Endothelial cell of umbilical vein (primary cell): ENCODE measurements around the gene RGS12. TPM values are rescaled to one million over a fixed set of nuclear protein-coding genes. Genes with fewer than 3 reads are reported as not detected.

Experiments used
- BruUV-seq: library from RNA; stranded (reverse); fragments of 400-500 nt; replicated peaks from 2 replicates; lab custom pipeline; 2021; lab: Mats Ljungman, UMichigan
- CTCF ChIA-PET: fragments of 300-600, 350-600 bp; sonication (Branson Sonifier 250); formaldehyde crosslinking; loops from one replicate; lab custom pipeline; 2021; ENCODE audit warnings: antibody characterized with exemption, inconsistent platforms; lab: Charles Lee
- POLR2A ChIA-PET: fragments of 300-600, 350-600 bp; sonication (Branson Sonifier 250); formaldehyde crosslinking; loops from one replicate; lab custom pipeline; 2021; ENCODE audit warnings: antibody characterized with exemption, inconsistent platforms; lab: Charles Lee
- DNase-seq: peaks from one replicate; pipeline ENCODE4 v3.0.0-alpha.2; 2011; ENCODE audit warnings: low read depth, low spot score
- FAIRE-seq: peaks from 2 replicates; lab custom pipeline; 2011; peaks lifted over from hg19 to GRCh38; lab: Jason Lieb, UNC
- H2AFZ ChIP-seq: 2 replicates; pipeline ENCODE4 v1.6.0; 2012; ENCODE audit warnings: low read depth, low read length, control low read depth, inconsistent platforms
- H3K27ac ChIP-seq: 2 replicates; pipeline ENCODE4 v1.5.1; 2011; ENCODE audit warnings: low read depth, mild to moderate bottlenecking, control low read depth, low read length, moderate library complexity; ENCODE audit not compliant: insufficient read depth
- H3K27me3 ChIP-seq, 2 experiments: 2 replicates each; pipeline versions ENCODE4 v1.6.0 to v1.6.1; 2011; ENCODE audit warnings: low read length in 2 of 2, mixed read lengths in 1 of 2; ENCODE audit not compliant: control insufficient read depth in 2 of 2, insufficient read depth in 2 of 2
- H3K36me3 ChIP-seq, 2 experiments: 2 replicates in 1 of 2; 3 replicates in 1 of 2; pipeline ENCODE4 v1.5.1; 2011; ENCODE audit warnings: low read length in 2 of 2, mild to moderate bottlenecking in 1 of 2, moderate library complexity in 1 of 2; ENCODE audit not compliant: control insufficient read depth in 2 of 2, insufficient read depth in 2 of 2; ENCODE audit errors: extremely low read depth in 1 of 2
- H3K4me1 ChIP-seq: 3 replicates; pipeline ENCODE4 v1.5.1; 2011; ENCODE audit warnings: mild to moderate bottlenecking, low read length; ENCODE audit not compliant: control insufficient read depth, insufficient read depth; ENCODE audit errors: extremely low read depth
- H3K4me2 ChIP-seq: 2 replicates; pipeline ENCODE4 v1.6.1; 2011; ENCODE audit warnings: low read length, control low read depth, mixed read lengths; ENCODE audit not compliant: insufficient read depth
- H3K4me3 ChIP-seq, 3 experiments: fragments of 200-600 bp in 1 of 3; sonication (generic), shearing (Covaris generic) in 1 of 3; replicated peaks in 1 of 3; 2 replicates each; pipeline ENCODE4 v1.5.1; 2011 to 2016; ENCODE audit warnings: control low read depth in 3 of 3, low read length in 3 of 3, mild to moderate bottlenecking in 2 of 3, inconsistent platforms in 1 of 3, low read depth in 1 of 3, moderate library complexity in 1 of 3; ENCODE audit not compliant: insufficient read depth in 1 of 3
- H3K79me2 ChIP-seq: 2 replicates; pipeline ENCODE4 v1.6.0; 2012; ENCODE audit warnings: low read length, inconsistent platforms; ENCODE audit not compliant: control insufficient read depth, insufficient read depth
- H3K9ac ChIP-seq: replicated peaks from 2 replicates; pipeline ENCODE3; 2011; ENCODE audit warnings: low read length, control low read depth; ENCODE audit not compliant: insufficient read depth; ENCODE audit errors: extremely low read depth
- H3K9me1 ChIP-seq: replicated peaks from 3 replicates; pipeline ENCODE4 v1.6.0; 2011; ENCODE audit warnings: mild to moderate bottlenecking, low read length; ENCODE audit not compliant: control insufficient read depth, insufficient read depth; ENCODE audit errors: extremely low read depth
- H3K9me3 ChIP-seq: replicated peaks from 2 replicates; pipeline ENCODE4 v1.5.1; 2012; ENCODE audit warnings: low read length, inconsistent platforms; ENCODE audit not compliant: control insufficient read depth, insufficient read depth
- H4K20me1 ChIP-seq: replicated peaks from 2 replicates; pipeline ENCODE3; 2011; ENCODE audit warnings: mild to moderate bottlenecking, low read length; ENCODE audit not compliant: control insufficient read depth, insufficient read depth; ENCODE audit errors: extremely low read depth
- CTCF ChIP-seq, 2 donors: IDR thresholded peaks; 1 replicate in 1 of 2; 2 replicates in 1 of 2; pipeline ENCODE4 v1.5.1; 2011; ENCODE audit warnings: low read length in 2 of 2, mild to moderate bottlenecking in 2 of 2, moderate library complexity in 2 of 2, control low read depth in 1 of 2, inconsistent platforms in 1 of 2, low read depth in 1 of 2; ENCODE audit not compliant: insufficient read depth in 1 of 2; ENCODE audit errors: extremely low read depth in 1 of 2
- EZH2 ChIP-seq: IDR thresholded peaks from 2 replicates; pipeline ENCODE4 v1.6.1; 2012; ENCODE audit warnings: borderline replicate concordance, low read depth, mild to moderate bottlenecking, moderate library complexity, low read length, inconsistent platforms; ENCODE audit not compliant: severe bottlenecking
- FOS ChIP-seq: IDR thresholded peaks from 2 replicates; pipeline ENCODE4 v1.6.1; 2011; ENCODE audit warnings: mild to moderate bottlenecking, low read length, moderate library complexity, borderline replicate concordance; ENCODE audit not compliant: insufficient read depth
- GATA2 ChIP-seq: IDR thresholded peaks from 2 replicates; pipeline ENCODE4 v1.7.0; 2011; ENCODE audit warnings: low read depth, mild to moderate bottlenecking, moderate library complexity, mixed read lengths, low read length; ENCODE audit not compliant: insufficient read length, insufficient read depth
- JUN ChIP-seq: IDR thresholded peaks from 2 replicates; pipeline ENCODE4 v1.6.1; 2011; ENCODE audit warnings: borderline replicate concordance, low read depth; ENCODE audit not compliant: insufficient read length, insufficient read depth
- MAX ChIP-seq: IDR thresholded peaks from 2 replicates; pipeline ENCODE4 v1.6.1; 2011; ENCODE audit not compliant: insufficient read depth, insufficient read length
- MYC ChIP-seq: IDR thresholded peaks from one replicate; pipeline ENCODE4 v1.6.1; 2011; ENCODE audit warnings: mild to moderate bottlenecking, low read depth, low read length
- POLR2A ChIP-seq: IDR thresholded peaks from 2 replicates; pipeline ENCODE4 v1.6.1; 2012; ENCODE audit warnings: low read depth, mild to moderate bottlenecking, control low read depth, low read length
- POLR2AphosphoS5 ChIP-seq: IDR thresholded peaks from 2 replicates; pipeline ENCODE4 v1.6.1; 2012; ENCODE audit warnings: low read depth, mild to moderate bottlenecking, control low read depth, low read length, moderate library complexity; ENCODE audit not compliant: insufficient read depth
- dilution Hi-C: fragments of 300-500 bp; cut with MboI; formaldehyde crosslinking; loops from one replicate; pipeline ENCODE4 v1.15.0; 2019; ENCODE audit warnings: low sequenced_read_pairs; ENCODE audit not compliant: extremely low pct_ligation_motif_present
- intact Hi-C: fragments of 100-400 bp; cut with micrococcal nuclease; formaldehyde crosslinking; loops from one replicate; pipeline ENCODE4 v1.10.0; 2022
- polyA plus RNA-seq, 4 experiments: library from polyadenylated mRNA; depleted of rRNA in 3 of 4; stranded (reverse) in 3 of 4; unstranded in 1 of 4; fragments of >200 nt; gene quantifications; 2 replicates each; pipeline versions ENCODE4 v1.2.1 to v1.2.3, GENCODE V29; 2011 to 2012; ENCODE audit warnings: missing spikeins in 1 of 4
- total RNA-seq: library from RNA; stranded (reverse); gene quantifications from 2 replicates; pipeline ENCODE4 v1.2.3, GENCODE V29; 2021

RGS12 gene
- total and polyA plus RNA-seq, 2 donors (not counting 3 experiments of a cell fraction or from before 2014, with no cell fraction given), result 65.2 to 75.4 TPM

DNA sequence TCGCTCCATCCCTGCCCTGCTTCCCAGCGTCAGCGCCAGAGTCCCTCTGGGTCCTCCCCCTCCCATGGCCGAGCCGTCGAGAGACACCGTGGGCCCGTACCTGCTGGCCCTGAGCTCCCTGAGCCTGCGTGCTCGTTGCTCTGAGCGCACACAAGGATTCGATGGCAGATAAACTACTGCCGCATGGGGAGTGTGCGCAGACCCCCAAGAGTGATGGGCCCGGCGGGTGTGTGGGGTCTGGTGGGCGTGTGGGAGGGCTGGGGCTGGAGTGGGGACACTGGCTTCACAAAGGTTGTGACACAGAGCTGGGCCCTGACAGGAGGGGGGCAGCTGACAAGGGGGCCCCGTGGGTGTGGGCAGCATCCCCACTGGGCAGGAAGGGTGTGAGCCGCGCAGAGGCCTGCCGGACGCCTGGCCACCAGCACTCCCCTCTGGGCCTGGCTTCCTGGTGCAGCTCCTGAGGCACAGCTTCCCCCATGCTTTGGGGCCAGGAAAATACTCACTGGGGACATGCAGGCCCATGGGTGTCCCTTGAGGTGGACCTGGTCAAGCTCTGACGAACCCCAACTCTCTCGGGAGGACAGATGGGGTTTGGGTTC is 4.8 kb upstream of the RGS12 start:
- H3K9me1 ChIP-seq, result no peaks in the 10 kb centered on the region
- CTCF ChIA-PET, result no interaction called here
- TF ChIP-seq FOS (no peak), JUN (no peak), EZH2 (no peak), GATA2 (no peak), MAX (no peak), POLR2AphosphoS5 (no peak), POLR2A (no peak), MYC (no peak), CTCF (IDR thresholded peaks at IDR 0.05; ENCODE audit: extremely low read depth in 1 of 2, insufficient read depth in 1 of 2, low read depth in 1 of 2, low read length in 2 of 2) (no peak)
- POLR2A ChIA-PET, result no interaction called here
- H2AFZ ChIP-seq, result no peak overlapping the region
- DNase-seq (no peak), FAIRE-seq (no peak)
- no TSS peak for BruUV-seq
- no peaks in the 10 kb centered on the region for H3K36me3 ChIP-seq
- no peaks in the 10 kb centered on the region for H3K27me3 ChIP-seq
- intact Hi-C loops, result no loop called here
- peaks cover 7% of the 10 kb centered on the region for H3K4me1 ChIP-seq
- H3K79me2 ChIP-seq, result no peaks in the 10 kb centered on the region
- no peaks in the 10 kb centered on the region for H4K20me1 ChIP-seq
- no peak overlapping the region for H3K27ac ChIP-seq
- H3K9me3 ChIP-seq, result no peaks in the 10 kb centered on the region
- H3K4me3 ChIP-seq, result no peak overlapping the region
- dilution Hi-C loops, result no loop called here
- no peak overlapping the region for H3K9ac ChIP-seq
- no peak overlapping the region for H3K4me2 ChIP-seq
